HEK293 (cell line): ENCODE results near the gene GPR4.

Experiments
- BCL11A ChIP-seq: fragments of 450-650 bp; formaldehyde crosslinking; IDR thresholded peaks from 2 replicates; pipeline ENCODE4 v1.5.1; 2016; ENCODE audit warnings: low read depth, missing biosample characterization, missing genetic modification characterization
- ZEB2 ChIP-seq: fragments of 450-650 bp; formaldehyde crosslinking; IDR thresholded peaks from 2 replicates; pipeline ENCODE4 v1.5.1; 2016; ENCODE audit warnings: missing biosample characterization, missing genetic modification characterization
- ZNF274 ChIP-seq, 2 experiments: fragments of 200-500 bp in 1 of 2; fragments of 450-650 bp in 1 of 2; sonication (Bioruptor generic) in 1 of 2; formaldehyde crosslinking in 1 of 2; IDR thresholded peaks; 2 replicates each; pipeline versions ENCODE4 v1.5.1 to v1.6.1; 2014 to 2016; ENCODE audit warnings: borderline replicate concordance in 1 of 2, inconsistent platforms in 1 of 2, low read length in 1 of 2, missing biosample characterization in 1 of 2, missing genetic modification characterization in 1 of 2
- ZNF555 ChIP-seq: fragments of 450-650 bp; formaldehyde crosslinking; conservative IDR thresholded peaks from 2 replicates; pipeline ENCODE4 v1.5.1; 2017; ENCODE audit warnings: missing biosample characterization, mild to moderate bottlenecking, missing genetic modification characterization, inconsistent platforms
- ZNF76 ChIP-seq: fragments of 450-650 bp; formaldehyde crosslinking; IDR thresholded peaks from 2 replicates; pipeline ENCODE4; 2016; ENCODE audit warnings: low read depth, missing biosample characterization, missing genetic modification characterization, borderline replicate concordance
- TF ChIP-seq, protein P1 (sequence below): fragments of 450-650 bp; formaldehyde crosslinking; IDR thresholded peaks from 2 replicates; pipeline ENCODE4 v1.5.1; 2017; ENCODE audit warnings: missing biosample characterization, missing genetic modification characterization
- TF ChIP-seq, protein P2 (sequence below): fragments of 450-650 bp; formaldehyde crosslinking; IDR thresholded peaks from 2 replicates; pipeline ENCODE4 v1.5.1; 2016; ENCODE audit warnings: missing biosample characterization, missing genetic modification characterization
- TF ChIP-seq, protein P3 (sequence below): fragments of 450-650 bp; formaldehyde crosslinking; IDR thresholded peaks from 2 replicates; pipeline ENCODE4 v1.5.1; 2016; ENCODE audit warnings: missing biosample characterization, missing genetic modification characterization
- TF ChIP-seq, protein P4 (sequence below): fragments of 450-650 bp; formaldehyde crosslinking; IDR thresholded peaks from 2 replicates; pipeline ENCODE4 v1.5.1; 2016; ENCODE audit warnings: missing biosample characterization, missing genetic modification characterization, low read depth

DNA sequence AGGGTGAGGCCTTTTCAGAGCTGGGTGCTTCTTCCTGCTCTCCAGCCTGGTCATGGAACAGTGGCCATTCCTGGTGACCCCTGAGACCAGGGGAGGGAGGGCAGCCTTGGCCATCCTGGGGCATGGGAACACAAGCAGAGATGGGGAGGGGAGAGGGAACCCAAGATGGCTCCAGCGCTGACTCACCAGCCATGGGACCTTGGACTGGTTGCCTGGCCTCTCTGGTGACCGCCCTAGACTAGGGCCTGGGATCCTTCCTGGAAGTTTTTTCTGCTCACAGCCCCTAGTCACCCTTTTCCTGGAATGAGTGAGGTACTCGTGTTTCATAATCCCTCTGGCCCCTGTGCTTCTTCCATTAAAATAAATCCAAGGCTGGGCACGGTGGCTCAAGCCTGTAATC is 14.1 kb downstream of the GPR4 start:
- no peak for TF ChIP-seq ZEB2 (tag by site-specific recombination)
- TF ChIP-seq, protein P1, sequence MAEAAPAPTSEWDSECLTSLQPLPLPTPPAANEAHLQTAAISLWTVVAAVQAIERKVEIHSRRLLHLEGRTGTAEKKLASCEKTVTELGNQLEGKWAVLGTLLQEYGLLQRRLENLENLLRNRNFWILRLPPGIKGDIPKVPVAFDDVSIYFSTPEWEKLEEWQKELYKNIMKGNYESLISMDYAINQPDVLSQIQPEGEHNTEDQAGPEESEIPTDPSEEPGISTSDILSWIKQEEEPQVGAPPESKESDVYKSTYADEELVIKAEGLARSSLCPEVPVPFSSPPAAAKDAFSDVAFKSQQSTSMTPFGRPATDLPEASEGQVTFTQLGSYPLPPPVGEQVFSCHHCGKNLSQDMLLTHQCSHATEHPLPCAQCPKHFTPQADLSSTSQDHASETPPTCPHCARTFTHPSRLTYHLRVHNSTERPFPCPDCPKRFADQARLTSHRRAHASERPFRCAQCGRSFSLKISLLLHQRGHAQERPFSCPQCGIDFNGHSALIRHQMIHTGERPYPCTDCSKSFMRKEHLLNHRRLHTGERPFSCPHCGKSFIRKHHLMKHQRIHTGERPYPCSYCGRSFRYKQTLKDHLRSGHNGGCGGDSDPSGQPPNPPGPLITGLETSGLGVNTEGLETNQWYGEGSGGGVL (tag by site-specific recombination), result no peak
- TF ChIP-seq, protein P2, sequence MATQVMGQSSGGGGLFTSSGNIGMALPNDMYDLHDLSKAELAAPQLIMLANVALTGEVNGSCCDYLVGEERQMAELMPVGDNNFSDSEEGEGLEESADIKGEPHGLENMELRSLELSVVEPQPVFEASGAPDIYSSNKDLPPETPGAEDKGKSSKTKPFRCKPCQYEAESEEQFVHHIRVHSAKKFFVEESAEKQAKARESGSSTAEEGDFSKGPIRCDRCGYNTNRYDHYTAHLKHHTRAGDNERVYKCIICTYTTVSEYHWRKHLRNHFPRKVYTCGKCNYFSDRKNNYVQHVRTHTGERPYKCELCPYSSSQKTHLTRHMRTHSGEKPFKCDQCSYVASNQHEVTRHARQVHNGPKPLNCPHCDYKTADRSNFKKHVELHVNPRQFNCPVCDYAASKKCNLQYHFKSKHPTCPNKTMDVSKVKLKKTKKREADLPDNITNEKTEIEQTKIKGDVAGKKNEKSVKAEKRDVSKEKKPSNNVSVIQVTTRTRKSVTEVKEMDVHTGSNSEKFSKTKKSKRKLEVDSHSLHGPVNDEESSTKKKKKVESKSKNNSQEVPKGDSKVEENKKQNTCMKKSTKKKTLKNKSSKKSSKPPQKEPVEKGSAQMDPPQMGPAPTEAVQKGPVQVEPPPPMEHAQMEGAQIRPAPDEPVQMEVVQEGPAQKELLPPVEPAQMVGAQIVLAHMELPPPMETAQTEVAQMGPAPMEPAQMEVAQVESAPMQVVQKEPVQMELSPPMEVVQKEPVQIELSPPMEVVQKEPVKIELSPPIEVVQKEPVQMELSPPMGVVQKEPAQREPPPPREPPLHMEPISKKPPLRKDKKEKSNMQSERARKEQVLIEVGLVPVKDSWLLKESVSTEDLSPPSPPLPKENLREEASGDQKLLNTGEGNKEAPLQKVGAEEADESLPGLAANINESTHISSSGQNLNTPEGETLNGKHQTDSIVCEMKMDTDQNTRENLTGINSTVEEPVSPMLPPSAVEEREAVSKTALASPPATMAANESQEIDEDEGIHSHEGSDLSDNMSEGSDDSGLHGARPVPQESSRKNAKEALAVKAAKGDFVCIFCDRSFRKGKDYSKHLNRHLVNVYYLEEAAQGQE, result no peak
- TF ChIP-seq, protein P3, sequence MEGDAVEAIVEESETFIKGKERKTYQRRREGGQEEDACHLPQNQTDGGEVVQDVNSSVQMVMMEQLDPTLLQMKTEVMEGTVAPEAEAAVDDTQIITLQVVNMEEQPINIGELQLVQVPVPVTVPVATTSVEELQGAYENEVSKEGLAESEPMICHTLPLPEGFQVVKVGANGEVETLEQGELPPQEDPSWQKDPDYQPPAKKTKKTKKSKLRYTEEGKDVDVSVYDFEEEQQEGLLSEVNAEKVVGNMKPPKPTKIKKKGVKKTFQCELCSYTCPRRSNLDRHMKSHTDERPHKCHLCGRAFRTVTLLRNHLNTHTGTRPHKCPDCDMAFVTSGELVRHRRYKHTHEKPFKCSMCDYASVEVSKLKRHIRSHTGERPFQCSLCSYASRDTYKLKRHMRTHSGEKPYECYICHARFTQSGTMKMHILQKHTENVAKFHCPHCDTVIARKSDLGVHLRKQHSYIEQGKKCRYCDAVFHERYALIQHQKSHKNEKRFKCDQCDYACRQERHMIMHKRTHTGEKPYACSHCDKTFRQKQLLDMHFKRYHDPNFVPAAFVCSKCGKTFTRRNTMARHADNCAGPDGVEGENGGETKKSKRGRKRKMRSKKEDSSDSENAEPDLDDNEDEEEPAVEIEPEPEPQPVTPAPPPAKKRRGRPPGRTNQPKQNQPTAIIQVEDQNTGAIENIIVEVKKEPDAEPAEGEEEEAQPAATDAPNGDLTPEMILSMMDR (tag by site-specific recombination), result no peak
- TF ChIP-seq, protein P4, sequence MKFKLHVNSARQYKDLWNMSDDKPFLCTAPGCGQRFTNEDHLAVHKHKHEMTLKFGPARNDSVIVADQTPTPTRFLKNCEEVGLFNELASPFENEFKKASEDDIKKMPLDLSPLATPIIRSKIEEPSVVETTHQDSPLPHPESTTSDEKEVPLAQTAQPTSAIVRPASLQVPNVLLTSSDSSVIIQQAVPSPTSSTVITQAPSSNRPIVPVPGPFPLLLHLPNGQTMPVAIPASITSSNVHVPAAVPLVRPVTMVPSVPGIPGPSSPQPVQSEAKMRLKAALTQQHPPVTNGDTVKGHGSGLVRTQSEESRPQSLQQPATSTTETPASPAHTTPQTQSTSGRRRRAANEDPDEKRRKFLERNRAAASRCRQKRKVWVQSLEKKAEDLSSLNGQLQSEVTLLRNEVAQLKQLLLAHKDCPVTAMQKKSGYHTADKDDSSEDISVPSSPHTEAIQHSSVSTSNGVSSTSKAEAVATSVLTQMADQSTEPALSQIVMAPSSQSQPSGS (tag by site-specific recombination), result no peak
- TF ChIP-seq BCL11A, result no peak
- TF ChIP-seq ZNF76 (tag by site-specific recombination), result no peak
- TF ChIP-seq ZNF555 (tag by site-specific recombination), result no peak
- no peak for TF ChIP-seq ZNF274 (IDR thresholded peaks at IDR 0.05; ENCODE audit: low read length)
- no peak for TF ChIP-seq ZNF274 (tag by site-specific recombination; IDR thresholded peaks at IDR 0.05; ENCODE audit: borderline replicate concordance)
